Measurements from ENCODE around the gene DNAH14. TPM values are rescaled to one million over a fixed set of nuclear protein-coding genes. Genes with fewer than 3 reads are reported as not detected.

The DNAH14 gene
- total RNA-seq, 1 donor, result 14.7 TPM

DNA sequence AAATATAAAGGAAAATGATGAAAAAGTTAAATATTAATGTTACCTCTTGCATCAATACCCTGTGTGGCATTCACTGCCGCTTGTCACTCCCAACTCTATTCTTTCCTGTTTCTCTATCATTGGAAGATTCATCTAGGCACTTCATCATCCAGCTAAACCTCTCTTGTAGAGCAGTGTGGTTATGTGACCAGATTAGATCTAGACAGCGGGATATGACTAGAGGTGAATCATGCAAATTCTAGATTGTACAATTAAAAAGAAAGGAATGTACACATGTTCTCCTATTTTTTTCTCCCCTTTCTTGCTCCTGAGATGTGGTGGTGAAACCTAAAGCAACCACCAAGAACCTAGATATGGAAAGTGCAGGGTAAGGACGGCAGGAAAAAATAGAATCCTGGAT, 324.3 kb downstream of the DNAH14 start:
- peak; percentile 3 for DNase-seq (ENCODE audit: low read depth)
- no peak overlapping the region for H3K4me3 ChIP-seq (ENCODE audit: low read depth, low read length)
- TF ChIP-seq, protein P1, sequence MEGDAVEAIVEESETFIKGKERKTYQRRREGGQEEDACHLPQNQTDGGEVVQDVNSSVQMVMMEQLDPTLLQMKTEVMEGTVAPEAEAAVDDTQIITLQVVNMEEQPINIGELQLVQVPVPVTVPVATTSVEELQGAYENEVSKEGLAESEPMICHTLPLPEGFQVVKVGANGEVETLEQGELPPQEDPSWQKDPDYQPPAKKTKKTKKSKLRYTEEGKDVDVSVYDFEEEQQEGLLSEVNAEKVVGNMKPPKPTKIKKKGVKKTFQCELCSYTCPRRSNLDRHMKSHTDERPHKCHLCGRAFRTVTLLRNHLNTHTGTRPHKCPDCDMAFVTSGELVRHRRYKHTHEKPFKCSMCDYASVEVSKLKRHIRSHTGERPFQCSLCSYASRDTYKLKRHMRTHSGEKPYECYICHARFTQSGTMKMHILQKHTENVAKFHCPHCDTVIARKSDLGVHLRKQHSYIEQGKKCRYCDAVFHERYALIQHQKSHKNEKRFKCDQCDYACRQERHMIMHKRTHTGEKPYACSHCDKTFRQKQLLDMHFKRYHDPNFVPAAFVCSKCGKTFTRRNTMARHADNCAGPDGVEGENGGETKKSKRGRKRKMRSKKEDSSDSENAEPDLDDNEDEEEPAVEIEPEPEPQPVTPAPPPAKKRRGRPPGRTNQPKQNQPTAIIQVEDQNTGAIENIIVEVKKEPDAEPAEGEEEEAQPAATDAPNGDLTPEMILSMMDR (IDR thresholded peaks at IDR 0.05; ENCODE audit: insufficient read depth, low read depth, low read length), result no peak

DNA sequence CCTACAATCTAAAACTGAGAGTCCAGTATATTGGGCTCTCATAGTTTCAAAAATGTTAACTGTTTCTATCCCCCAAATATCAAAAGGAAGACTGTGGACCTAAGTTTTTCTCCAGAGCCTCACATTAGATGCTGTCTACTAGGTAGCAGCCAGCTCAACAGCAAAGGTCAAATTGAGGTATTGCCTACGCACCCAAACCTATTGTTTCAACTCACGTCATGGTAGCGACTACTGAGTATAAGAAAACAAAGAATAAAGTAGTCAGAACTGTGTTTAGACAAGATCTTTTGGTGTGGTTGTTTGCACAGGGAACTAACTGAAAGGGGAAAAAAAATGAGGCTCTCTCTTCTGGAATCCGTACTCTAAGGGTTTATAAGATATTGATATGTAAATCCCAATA, 325.2 kb downstream of the DNAH14 start:
- TF ChIP-seq, protein P1 (IDR thresholded peaks at IDR 0.05; ENCODE audit: insufficient read depth, low read depth, low read length), result no peak
- no peak for DNase-seq (ENCODE audit: low read depth)
- H3K4me3 ChIP-seq (ENCODE audit: low read depth, low read length), result no peak overlapping the region

DNA sequence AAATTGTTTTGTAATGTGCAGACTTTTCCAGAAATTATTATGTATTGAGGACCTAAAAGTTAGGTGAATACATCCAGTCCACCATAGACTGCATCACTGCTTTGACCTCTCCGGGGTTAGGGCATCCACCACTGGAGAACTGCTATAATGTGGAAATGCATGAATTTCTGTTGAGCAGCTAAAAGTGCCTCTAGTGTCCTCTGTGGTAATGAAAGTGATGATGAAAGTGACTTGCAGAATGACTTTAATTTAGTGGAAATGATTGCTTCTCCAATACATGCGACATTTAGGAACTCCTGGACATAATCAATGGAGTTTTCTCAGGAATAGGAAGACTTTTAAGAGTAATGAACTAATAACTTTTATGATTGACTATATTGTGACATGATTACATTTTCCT, 327.6 kb downstream of the DNAH14 start:
- DNase-seq (ENCODE audit: low read depth), result no peak
- no peak overlapping the region for H3K4me3 ChIP-seq (ENCODE audit: low read depth, low read length)
- TF ChIP-seq, protein P1 (IDR thresholded peaks at IDR 0.05; ENCODE audit: insufficient read depth, low read depth, low read length), result no peak

GRCh38 chr1:225258811-225259210, 329.3 kb downstream of the DNAH14 start:
- DNase-seq (ENCODE audit: low read depth), result no peak
- no peak overlapping the region for H3K4me3 ChIP-seq (ENCODE audit: low read depth, low read length)
- TF ChIP-seq, protein P1 (IDR thresholded peaks at IDR 0.05; ENCODE audit: insufficient read depth, low read depth, low read length), result no peak

DNA sequence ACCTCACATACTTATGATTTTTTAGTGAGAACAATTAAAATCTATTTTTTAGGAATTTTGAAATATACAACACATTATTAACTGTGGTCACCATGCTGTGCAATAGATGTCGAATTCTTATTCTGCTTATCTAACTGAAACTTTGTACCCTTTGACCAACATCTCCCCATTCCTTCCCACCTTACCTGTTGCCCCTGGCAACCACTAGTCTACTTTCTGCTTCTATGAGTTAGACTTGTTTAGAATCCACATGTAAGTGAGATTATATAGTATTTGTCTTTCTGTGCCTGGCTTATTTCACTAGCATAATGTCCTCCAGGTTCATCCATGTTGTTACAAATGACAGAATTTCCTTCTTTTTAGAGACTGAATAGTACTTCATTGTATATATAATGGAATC, 330.1 kb downstream of the DNAH14 start:
- DNase-seq (ENCODE audit: low read depth), result no peak
- no peak overlapping the region for H3K4me3 ChIP-seq (ENCODE audit: low read depth, low read length)
- TF ChIP-seq, protein P1 (IDR thresholded peaks at IDR 0.05; ENCODE audit: insufficient read depth, low read depth, low read length), result no peak

- H3K4me3 ChIP-seq (ENCODE audit: low read depth, low read length), result no peak overlapping the region
- DNase-seq (ENCODE audit: low read depth), result no peak
- TF ChIP-seq, protein P1 (IDR thresholded peaks at IDR 0.05; ENCODE audit: insufficient read depth, low read depth, low read length), result no peak
Measured at GRCh38 chr1:225260319-225260718, 330.8 kb downstream of the DNAH14 start.

DNA sequence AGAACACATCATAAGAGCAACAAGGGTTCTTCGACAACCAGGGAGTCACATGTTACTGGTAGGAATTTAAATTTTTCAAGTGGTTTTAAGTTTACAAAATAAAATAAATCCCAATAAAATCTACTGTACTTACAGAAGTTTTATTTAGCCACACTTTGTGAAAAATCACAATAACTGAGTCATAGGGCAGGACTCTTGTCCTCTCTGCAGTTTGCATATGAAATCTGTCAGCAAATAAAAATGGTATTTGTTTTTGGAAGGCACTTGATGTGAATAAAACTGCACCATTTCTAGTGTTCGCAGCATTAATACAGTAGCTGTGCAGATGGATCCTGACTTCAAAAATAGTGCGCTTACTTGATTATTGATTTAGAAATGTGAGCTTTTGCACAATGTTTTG, 348.0 kb downstream of the DNAH14 start:
- H3K4me3 ChIP-seq (ENCODE audit: low read depth, low read length), result no peak overlapping the region
- DNase-seq (ENCODE audit: low read depth), result no peak
- TF ChIP-seq, protein P1 (IDR thresholded peaks at IDR 0.05; ENCODE audit: insufficient read depth, low read depth, low read length), result no peak
